ENCODE measurements around the gene ZNF516.

ZNF516 gene

DNA sequence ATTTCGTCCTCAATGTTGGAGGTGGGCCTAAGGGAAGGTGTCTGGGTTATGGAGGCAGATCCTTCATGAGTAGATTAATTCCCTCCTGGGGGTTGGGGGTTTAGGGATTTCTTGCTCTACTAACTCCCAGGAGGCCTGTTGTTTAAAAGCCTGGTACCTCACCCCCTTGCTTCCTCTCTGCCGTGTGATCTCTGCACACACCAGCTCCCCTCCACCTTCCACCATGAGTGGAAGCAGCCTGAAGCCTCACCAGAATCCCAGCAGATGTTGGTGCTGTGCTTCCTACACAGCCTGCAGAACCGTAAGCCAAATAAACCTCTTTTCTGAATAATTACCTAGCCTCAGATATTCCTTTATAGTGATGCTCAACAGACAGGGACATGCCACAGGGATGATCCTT, 141.5 kb downstream of the ZNF516 start:
- TF ChIP-seq RAD21 (IDR thresholded peaks at IDR 0.05; ENCODE audit: low read depth) (no peak), FOXM1 (IDR thresholded peaks at IDR 0.05; ENCODE audit: borderline replicate concordance, low read depth) (no peak), CREB1 (IDR thresholded peaks at IDR 0.05; ENCODE audit: low read depth) (no peak), NFIC (IDR thresholded peaks at IDR 0.05) (no peak), TEAD4 (IDR thresholded peaks at IDR 0.05) (no peak)
- TF ChIP-seq, protein P1, sequence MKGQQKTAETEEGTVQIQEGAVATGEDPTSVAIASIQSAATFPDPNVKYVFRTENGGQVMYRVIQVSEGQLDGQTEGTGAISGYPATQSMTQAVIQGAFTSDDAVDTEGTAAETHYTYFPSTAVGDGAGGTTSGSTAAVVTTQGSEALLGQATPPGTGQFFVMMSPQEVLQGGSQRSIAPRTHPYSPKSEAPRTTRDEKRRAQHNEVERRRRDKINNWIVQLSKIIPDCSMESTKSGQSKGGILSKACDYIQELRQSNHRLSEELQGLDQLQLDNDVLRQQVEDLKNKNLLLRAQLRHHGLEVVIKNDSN (IDR thresholded peaks at IDR 0.05) = no peak
- TF ChIP-seq, protein P2, sequence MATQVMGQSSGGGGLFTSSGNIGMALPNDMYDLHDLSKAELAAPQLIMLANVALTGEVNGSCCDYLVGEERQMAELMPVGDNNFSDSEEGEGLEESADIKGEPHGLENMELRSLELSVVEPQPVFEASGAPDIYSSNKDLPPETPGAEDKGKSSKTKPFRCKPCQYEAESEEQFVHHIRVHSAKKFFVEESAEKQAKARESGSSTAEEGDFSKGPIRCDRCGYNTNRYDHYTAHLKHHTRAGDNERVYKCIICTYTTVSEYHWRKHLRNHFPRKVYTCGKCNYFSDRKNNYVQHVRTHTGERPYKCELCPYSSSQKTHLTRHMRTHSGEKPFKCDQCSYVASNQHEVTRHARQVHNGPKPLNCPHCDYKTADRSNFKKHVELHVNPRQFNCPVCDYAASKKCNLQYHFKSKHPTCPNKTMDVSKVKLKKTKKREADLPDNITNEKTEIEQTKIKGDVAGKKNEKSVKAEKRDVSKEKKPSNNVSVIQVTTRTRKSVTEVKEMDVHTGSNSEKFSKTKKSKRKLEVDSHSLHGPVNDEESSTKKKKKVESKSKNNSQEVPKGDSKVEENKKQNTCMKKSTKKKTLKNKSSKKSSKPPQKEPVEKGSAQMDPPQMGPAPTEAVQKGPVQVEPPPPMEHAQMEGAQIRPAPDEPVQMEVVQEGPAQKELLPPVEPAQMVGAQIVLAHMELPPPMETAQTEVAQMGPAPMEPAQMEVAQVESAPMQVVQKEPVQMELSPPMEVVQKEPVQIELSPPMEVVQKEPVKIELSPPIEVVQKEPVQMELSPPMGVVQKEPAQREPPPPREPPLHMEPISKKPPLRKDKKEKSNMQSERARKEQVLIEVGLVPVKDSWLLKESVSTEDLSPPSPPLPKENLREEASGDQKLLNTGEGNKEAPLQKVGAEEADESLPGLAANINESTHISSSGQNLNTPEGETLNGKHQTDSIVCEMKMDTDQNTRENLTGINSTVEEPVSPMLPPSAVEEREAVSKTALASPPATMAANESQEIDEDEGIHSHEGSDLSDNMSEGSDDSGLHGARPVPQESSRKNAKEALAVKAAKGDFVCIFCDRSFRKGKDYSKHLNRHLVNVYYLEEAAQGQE (IDR thresholded peaks at IDR 0.05; ENCODE audit: low read depth) = no peak

DNA sequence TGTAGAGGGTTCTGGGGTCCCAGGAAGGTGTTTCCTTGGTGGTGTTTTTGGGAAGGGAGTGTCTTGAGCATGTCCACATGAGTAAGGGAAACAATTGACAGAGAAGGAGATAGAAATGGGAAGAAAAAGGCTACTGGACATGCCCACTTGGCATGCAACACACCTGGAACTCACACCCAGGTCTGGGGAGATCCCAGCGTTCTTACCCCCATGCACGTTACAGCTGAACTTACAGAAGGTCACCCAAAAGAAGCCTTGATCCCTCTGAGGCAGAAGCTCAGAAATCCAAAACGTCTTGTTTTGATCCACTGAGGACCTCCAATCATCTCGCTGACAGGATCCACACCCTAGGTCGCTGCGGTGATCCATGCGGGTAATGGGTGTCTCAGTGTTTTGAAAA, 142.0 kb downstream of the ZNF516 start:
- TF ChIP-seq EGR1 (IDR thresholded peaks at IDR 0.05) (no peak), TCF12 (IDR thresholded peaks at IDR 0.05; ENCODE audit: low read depth) (no peak), CREB1 (IDR thresholded peaks at IDR 0.05; ENCODE audit: low read depth) (no peak), TEAD4 (IDR thresholded peaks at IDR 0.05) (no peak), YY1 (IDR thresholded peaks at IDR 0.05; ENCODE audit: low read depth) (no peak), CEBPB (IDR thresholded peaks at IDR 0.05) (no peak), TAF1 (IDR thresholded peaks at IDR 0.05; ENCODE audit: low read depth) (no peak), EP300 (IDR thresholded peaks at IDR 0.05; ENCODE audit: borderline replicate concordance) (no peak), ZBTB7A (IDR thresholded peaks at IDR 0.05; ENCODE audit: low read depth) (no peak), NFIC (IDR thresholded peaks at IDR 0.05) (no peak), FOXM1 (IDR thresholded peaks at IDR 0.05; ENCODE audit: borderline replicate concordance, low read depth) (no peak), RAD21 (IDR thresholded peaks at IDR 0.05; ENCODE audit: low read depth) (no peak)
- TF ChIP-seq, protein P3, sequence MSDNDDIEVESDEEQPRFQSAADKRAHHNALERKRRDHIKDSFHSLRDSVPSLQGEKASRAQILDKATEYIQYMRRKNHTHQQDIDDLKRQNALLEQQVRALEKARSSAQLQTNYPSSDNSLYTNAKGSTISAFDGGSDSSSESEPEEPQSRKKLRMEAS (IDR thresholded peaks at IDR 0.05) = no peak
- TF ChIP-seq, protein P2 (IDR thresholded peaks at IDR 0.05; ENCODE audit: low read depth) = no peak
- TF ChIP-seq, protein P1 (IDR thresholded peaks at IDR 0.05) = no peak

DNA sequence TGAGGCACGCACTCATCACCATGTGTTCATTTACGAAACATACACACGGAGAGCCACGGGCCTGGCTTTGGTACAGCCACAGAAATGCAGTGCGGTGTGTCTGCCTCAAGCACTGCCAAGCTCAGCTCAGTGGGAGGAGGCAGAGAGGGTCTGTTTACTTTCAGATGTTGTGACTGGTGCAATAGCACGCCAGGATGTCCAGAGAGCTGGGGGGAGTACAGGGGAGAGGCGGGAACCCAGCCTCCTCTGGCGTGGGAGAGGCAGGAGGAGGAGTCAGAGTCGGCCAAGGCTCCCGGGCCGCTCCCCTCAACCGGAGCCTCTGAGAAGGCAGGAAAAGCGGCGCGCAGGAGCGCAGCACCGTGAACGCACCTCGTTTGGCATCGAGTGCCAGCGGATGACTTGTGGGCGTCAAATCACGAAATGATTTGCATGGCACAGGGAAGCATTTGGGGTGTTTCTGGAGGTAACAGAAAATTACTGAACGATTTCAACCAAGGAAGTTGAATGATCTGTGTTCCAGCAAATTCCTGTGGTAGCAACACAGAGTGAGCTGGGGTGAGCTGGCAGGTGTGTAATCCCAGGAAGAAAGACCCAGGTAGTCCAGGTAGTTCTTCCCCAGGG, 143.0 kb downstream of the ZNF516 start:
- TF ChIP-seq NFIC (IDR thresholded peaks at IDR 0.05) (no peak), EGR1 (IDR thresholded peaks at IDR 0.05) (no peak), EP300 (IDR thresholded peaks at IDR 0.05; ENCODE audit: borderline replicate concordance) (no peak), FOXM1 (IDR thresholded peaks at IDR 0.05; ENCODE audit: borderline replicate concordance, low read depth) (peak; percentile 85), TCF12 (IDR thresholded peaks at IDR 0.05; ENCODE audit: low read depth) (no peak; the same call in 1 of the 2 replicates), CEBPB (IDR thresholded peaks at IDR 0.05) (peak; percentile 28; the same call in 1 of the 2 replicates), RAD21 (IDR thresholded peaks at IDR 0.05; ENCODE audit: low read depth) (no peak), YY1 (IDR thresholded peaks at IDR 0.05; ENCODE audit: low read depth) (no peak)
- TF ChIP-seq, protein P2 (IDR thresholded peaks at IDR 0.05; ENCODE audit: low read depth) = no peak
- TF ChIP-seq, protein P3 (IDR thresholded peaks at IDR 0.05) = peak; percentile 84

DNA sequence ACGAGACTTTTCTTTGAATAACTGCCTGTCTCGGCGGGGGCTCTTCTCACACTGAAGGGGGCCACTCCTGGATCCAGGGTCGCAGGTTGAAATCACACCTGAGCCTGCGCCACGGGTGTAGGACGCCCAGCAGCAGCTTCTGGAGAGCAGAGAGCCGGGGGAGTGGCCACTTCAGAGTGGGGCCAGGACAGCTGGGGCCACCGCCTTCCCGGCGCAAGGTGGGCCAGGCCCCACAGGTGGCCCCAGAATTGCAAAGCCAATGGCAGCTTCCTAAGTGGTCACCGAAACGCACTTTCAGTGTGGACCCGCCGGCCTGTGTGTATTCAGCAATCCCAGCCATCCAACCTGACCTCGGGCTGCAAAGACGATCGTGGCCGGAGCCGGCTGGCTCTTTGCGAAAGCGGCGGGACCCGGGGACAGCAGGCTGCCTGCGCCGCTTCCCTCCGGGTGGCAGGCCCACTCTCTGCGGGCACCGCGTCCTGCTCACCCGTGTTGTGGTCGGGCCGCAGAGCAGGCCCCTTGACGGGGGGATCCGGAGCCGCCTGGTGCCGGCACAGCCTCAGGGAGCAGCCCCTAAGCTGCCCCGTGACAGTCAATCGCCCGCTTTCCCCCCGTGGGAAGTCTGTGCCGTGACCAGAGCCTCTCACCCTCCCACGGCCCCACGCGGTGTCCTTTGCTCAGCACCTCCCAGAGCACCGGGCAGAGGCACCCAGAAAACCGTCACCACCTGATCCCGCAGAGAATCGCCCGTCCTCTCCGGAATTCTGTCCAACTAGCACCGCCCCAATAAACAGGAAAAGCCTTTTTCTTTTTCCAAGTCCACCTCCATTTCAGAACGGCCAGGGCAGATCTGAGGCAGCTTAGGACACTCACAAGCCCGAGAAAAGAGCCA, 144.7 kb downstream of the ZNF516 start:
- TF ChIP-seq ZBTB7A (IDR thresholded peaks at IDR 0.05; ENCODE audit: low read depth) (no peak), TAF1 (IDR thresholded peaks at IDR 0.05; ENCODE audit: low read depth) (no peak), EP300 (IDR thresholded peaks at IDR 0.05; ENCODE audit: borderline replicate concordance) (no peak), CREB1 (IDR thresholded peaks at IDR 0.05; ENCODE audit: low read depth) (no peak), EGR1 (IDR thresholded peaks at IDR 0.05) (no peak), FOXM1 (IDR thresholded peaks at IDR 0.05; ENCODE audit: borderline replicate concordance, low read depth) (no peak), TCF12 (IDR thresholded peaks at IDR 0.05; ENCODE audit: low read depth) (no peak), RAD21 (IDR thresholded peaks at IDR 0.05; ENCODE audit: low read depth) (no peak), NFIC (IDR thresholded peaks at IDR 0.05) (no peak), YY1 (IDR thresholded peaks at IDR 0.05; ENCODE audit: low read depth) (no peak), CEBPB (IDR thresholded peaks at IDR 0.05) (no peak), TEAD4 (IDR thresholded peaks at IDR 0.05) (no peak)
- TF ChIP-seq, protein P3 (IDR thresholded peaks at IDR 0.05) = no peak
- TF ChIP-seq, protein P2 (IDR thresholded peaks at IDR 0.05; ENCODE audit: low read depth) = no peak
- TF ChIP-seq, protein P1 (IDR thresholded peaks at IDR 0.05) = no peak
